ENCODE results near the gene VAMP5. TPM values are rescaled to one million over a fixed set of nuclear protein-coding genes. Genes with fewer than 3 reads are reported as not detected.

Gene VAMP5
- total and polyA plus RNA-seq, 9 of the 15 experiments (the other 6 are each of a cell fraction or from before 2014, with no cell fraction given) = 0.54 to 1.9 (median 1.5) TPM; not detected in 2

DNA sequence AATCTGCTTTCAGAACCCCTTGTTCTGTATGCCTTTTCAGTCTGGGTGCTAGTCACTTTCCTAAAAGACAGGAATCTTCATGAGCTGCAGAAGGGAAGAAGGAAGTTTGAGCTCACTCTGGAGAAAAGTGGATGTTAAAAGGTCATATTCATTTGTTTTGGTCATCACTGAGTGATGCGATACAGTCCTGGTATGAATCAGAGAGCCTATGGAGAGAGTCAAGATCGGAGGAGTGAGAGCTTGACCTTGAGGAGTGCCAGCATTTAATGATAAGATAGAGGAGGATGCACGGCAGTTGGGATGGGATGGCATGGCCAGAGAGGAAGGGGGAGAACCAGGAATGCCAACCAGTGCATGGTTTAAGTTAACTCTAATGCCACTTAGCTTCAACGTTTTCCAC, 51.4 kb downstream of the VAMP5 start:
- peaks cover 8% of the 10 kb centered on the region; the same call in 2 of the 3 replicates for H3K79me2 ChIP-seq (ENCODE audit: control insufficient read depth, insufficient read depth, low read length)

DNA sequence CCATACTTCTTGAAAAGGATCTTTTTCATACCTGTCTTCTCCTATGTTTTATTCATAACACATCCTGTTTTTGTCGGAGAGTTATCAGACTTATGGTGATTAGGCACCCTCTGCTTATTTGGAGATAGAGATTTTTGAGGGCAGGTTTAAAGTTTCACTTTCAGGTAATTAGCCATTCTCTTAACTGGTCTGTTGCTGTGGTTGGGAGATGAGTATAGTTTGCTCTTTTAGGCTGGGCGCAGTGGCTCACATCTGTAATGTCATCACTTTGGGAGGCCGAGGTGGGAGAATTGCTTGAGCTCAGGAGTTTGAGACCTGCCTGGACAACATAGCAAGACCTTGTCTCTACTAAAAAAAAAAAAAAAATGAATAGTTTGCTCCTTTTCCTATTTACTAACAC, 58.5 kb downstream of the VAMP5 start:
- ChIA-PET POLR2A (interaction anchor here (0.9 to 1.7 kb wide), 3 partner anchors 8 to 27 kb away, joined by 3 to 8 read pairs (median 5); partner anchors contain the start of gene USP39), CTCF (ENCODE audit: low intra/inter-chr PET ratio) (no interaction called here)
- FAIRE-seq (no peak), ATAC-seq (no peak), DNase-seq (ENCODE audit: extremely low read depth in 1 of 4, low spot score in 3 of 4) (no peak)
- intact Hi-C loops (cut with micrococcal nuclease) = no loop called here
- Histone ChIP-seq H4K20me1 (replicated peaks; ENCODE audit: control insufficient read depth, insufficient read depth, low read length) (no peaks in the 10 kb centered on the region), H2AFZ (ENCODE audit: low read depth, low read length) (no peak overlapping the region), H3K27me3 (ENCODE audit: control insufficient read depth in 2 of 2, insufficient read depth in 2 of 2, low read length in 2 of 2) (no peaks in the 10 kb centered on the region), H3K9me3 (replicated peaks; ENCODE audit: control insufficient read depth, insufficient read depth, low read depth, low read length) (no peaks in the 10 kb centered on the region), H3K9me1 (ENCODE audit: control insufficient read depth, insufficient read depth, low read length) (peaks cover 3% of the 10 kb centered on the region), H3K79me2 (ENCODE audit: control insufficient read depth, insufficient read depth, low read length) (peaks cover 6% of the 10 kb centered on the region; the same call in 1 of the 3 replicates), H3K9ac (ENCODE audit: insufficient read depth in 1 of 2, low read depth in 2 of 2, low read length in 2 of 2) (no peak overlapping the region), H3K4me1 (replicated peaks in 1 of 2; ENCODE audit: control insufficient read depth in 2 of 2, insufficient read depth in 2 of 2, low read length in 2 of 2) (no peaks in the 10 kb centered on the region), H3K27ac (ENCODE audit: extremely low read depth, low read depth, low read length) (no peak overlapping the region), H3K4me2 (ENCODE audit: insufficient read depth, low read length) (no peak overlapping the region), H3K4me3 (no peak overlapping the region), H3K36me3 (ENCODE audit: control insufficient read depth, insufficient read depth, low read length) (peaks cover 99% of the 10 kb centered on the region)
- TF ChIP-seq KDM2B (CRISPR knock-in tag; IDR thresholded peaks at IDR 0.05) (no peak), MBD2 (IDR thresholded peaks at IDR 0.05; ENCODE audit: borderline replicate concordance, low read depth) (no peak)
- in situ Hi-C loops (cut with MboI) = no loop called here
- BruUV-seq (replicated peaks) = no TSS peak
- 87% methylated on average over 3 of the region's 3 CpGs for WGBS (ENCODE audit: insufficient coverage, low coverage, missing lambda C conversion rate)

More for the DNA sequence above, 51.4 kb downstream of the VAMP5 start:
- H4K20me1 ChIP-seq (replicated peaks; ENCODE audit: control insufficient read depth, insufficient read depth, low read length) = peaks cover 6% of the 10 kb centered on the region; the same call in 1 of the 2 replicates
- in situ Hi-C loops (cut with MboI) = no loop called here
- CTCF ChIA-PET (ENCODE audit: low intra/inter-chr PET ratio) = interaction anchor here (0.7 to 1.0 kb wide), 2 partner anchors 11 to 84 kb away, joined by 3 read pairs; no protein-coding TSS in a partner anchor
- FAIRE-seq (no peak), DNase-seq (ENCODE audit: extremely low read depth in 1 of 4, low spot score in 3 of 4) (no peak), ATAC-seq (no peak)
- POLR2A ChIA-PET = interaction anchor here (1.0 to 1.2 kb wide), 3 partner anchors 9 to 31 kb away, joined by 3 read pairs; no protein-coding TSS in a partner anchor
- BruUV-seq (replicated peaks) = no TSS peak
- no peak overlapping the region for H3K4me2 ChIP-seq (ENCODE audit: insufficient read depth, low read length)
- H3K27me3 ChIP-seq (ENCODE audit: control insufficient read depth in 2 of 2, insufficient read depth in 2 of 2, low read length in 2 of 2) = no peaks in the 10 kb centered on the region
- no peak overlapping the region for H3K4me3 ChIP-seq
- no peak for TF ChIP-seq CBFA2T2 (conservative IDR thresholded peaks at IDR 0.05)
- H3K9ac ChIP-seq (ENCODE audit: insufficient read depth in 1 of 2, low read depth in 2 of 2, low read length in 2 of 2) = no peak overlapping the region
- H3K36me3 ChIP-seq (ENCODE audit: control insufficient read depth, insufficient read depth, low read length) = peaks cover 88% of the 10 kb centered on the region
- intact Hi-C loops (cut with micrococcal nuclease) = loop anchor here (2.0 kb wide), 1 partner anchor 71 kb away; no protein-coding TSS in a partner anchor
- H3K4me1 ChIP-seq (replicated peaks in 1 of 2; ENCODE audit: control insufficient read depth in 2 of 2, insufficient read depth in 2 of 2, low read length in 2 of 2) = no peaks in the 10 kb centered on the region
- 57% methylated on average over 4 of the region's 4 CpGs for WGBS (ENCODE audit: insufficient coverage, low coverage, missing lambda C conversion rate)
- no peaks in the 10 kb centered on the region for H3K9me1 ChIP-seq (ENCODE audit: control insufficient read depth, insufficient read depth, low read length)
- H3K9me3 ChIP-seq (replicated peaks; ENCODE audit: control insufficient read depth, insufficient read depth, low read depth, low read length) = no peaks in the 10 kb centered on the region
- H3K27ac ChIP-seq (ENCODE audit: extremely low read depth, low read depth, low read length) = no peak overlapping the region
- H2AFZ ChIP-seq (ENCODE audit: low read depth, low read length) = no peak overlapping the region

Small RNAs within 50 kb of the gene (small RNA-seq; reads per million reads assigned to genes)
- gene RN7SL126P = not detected

Other genes with a start within 250 kb of the VAMP5 start
Only the 7 nearest of the 14 such genes appear.
- gene MAT2A, start 45.3 kb upstream of the VAMP5 start, total RNA-seq (2014; rRNA removed) = 176 and 192 TPM in 2 replicates
- gene MAT2A, start 45.3 kb upstream of the VAMP5 start, total RNA-seq (2014; rRNA removed; fragmentation: Illumina TruSeq; extraction: Trizol) = 236 and 242 TPM in 2 replicates
- 215 and 240 TPM in 2 replicates for gene MAT2A, start 45.3 kb upstream of the VAMP5 start, total RNA-seq (2015; rRNA removed; fragmentation: Illumina TruSeq; extraction: Trizol)
- 376 and 394 TPM in 2 replicates for gene MAT2A, start 45.3 kb upstream of the VAMP5 start, total RNA-seq (2021)
- gene MAT2A, start 45.3 kb upstream of the VAMP5 start, polyA plus RNA-seq (2011; rRNA removed) = 606 and 1,027 TPM in 2 replicates
- gene MAT2A, start 45.3 kb upstream of the VAMP5 start, polyA plus RNA-seq (2014; fragmentation: Illumina TruSeq; extraction: Trizol) = 324 and 385 TPM in 2 replicates
- 100 to 1,000 TPM; 130 to 197 TPM for gene MAT2A, start 45.3 kb upstream of the VAMP5 start, polyA plus RNA-seq (2014; fragmentation: Nextera tagmentation; extraction: Ambion mirVana)
- gene MAT2A, start 45.3 kb upstream of the VAMP5 start, polyA plus RNA-seq (2014; rRNA removed) = 582 and 610 TPM in 2 replicates
- gene GGCX, start 22.9 kb upstream of the VAMP5 start, total RNA-seq (2014; rRNA removed) = 14.4 and 18.5 TPM in 2 replicates
- gene GGCX, start 22.9 kb upstream of the VAMP5 start, total RNA-seq (2014; rRNA removed; fragmentation: Illumina TruSeq; extraction: Trizol) = 23.9 and 24.2 TPM in 2 replicates
- gene GGCX, start 22.9 kb upstream of the VAMP5 start, total RNA-seq (2015; rRNA removed; fragmentation: Illumina TruSeq; extraction: Trizol) = 19.7 and 21.2 TPM in 2 replicates
- 28.1 and 28.4 TPM in 2 replicates for gene GGCX, start 22.9 kb upstream of the VAMP5 start, total RNA-seq (2021)
- 12.5 and 29.2 TPM in 2 replicates for gene GGCX, start 22.9 kb upstream of the VAMP5 start, polyA plus RNA-seq (2011; rRNA removed)
- gene GGCX, start 22.9 kb upstream of the VAMP5 start, polyA plus RNA-seq (2014; fragmentation: Illumina TruSeq; extraction: Trizol) = 22.7 and 23.4 TPM in 2 replicates
- 10 to 100 TPM; 46.7 to 47.1 TPM for gene GGCX, start 22.9 kb upstream of the VAMP5 start, polyA plus RNA-seq (2014; fragmentation: Nextera tagmentation; extraction: Ambion mirVana)
- 29.6 and 31.0 TPM in 2 replicates for gene GGCX, start 22.9 kb upstream of the VAMP5 start, polyA plus RNA-seq (2014; rRNA removed)
- 146 and 183 TPM in 2 replicates for gene VAMP8, start 6.8 kb upstream of the VAMP5 start, total RNA-seq (2014; rRNA removed)
- gene VAMP8, start 6.8 kb upstream of the VAMP5 start, total RNA-seq (2014; rRNA removed; fragmentation: Illumina TruSeq; extraction: Trizol) = 107 and 129 TPM in 2 replicates
- 96.4 and 109 TPM in 2 replicates for gene VAMP8, start 6.8 kb upstream of the VAMP5 start, total RNA-seq (2015; rRNA removed; fragmentation: Illumina TruSeq; extraction: Trizol)
- 140 and 149 TPM in 2 replicates for gene VAMP8, start 6.8 kb upstream of the VAMP5 start, total RNA-seq (2021)
- gene VAMP8, start 6.8 kb upstream of the VAMP5 start, polyA plus RNA-seq (2011; rRNA removed) = 184 and 340 TPM in 2 replicates
- gene VAMP8, start 6.8 kb upstream of the VAMP5 start, polyA plus RNA-seq (2014; fragmentation: Illumina TruSeq; extraction: Trizol) = 301 and 302 TPM in 2 replicates
- 100 to 1,000 TPM; 566 to 571 TPM for gene VAMP8, start 6.8 kb upstream of the VAMP5 start, polyA plus RNA-seq (2014; fragmentation: Nextera tagmentation; extraction: Ambion mirVana)
- 248 and 255 TPM in 2 replicates for gene VAMP8, start 6.8 kb upstream of the VAMP5 start, polyA plus RNA-seq (2014; rRNA removed)
- gene RNF181, start 11.3 kb downstream of the VAMP5 start, total RNA-seq (2014; rRNA removed) = 189 and 243 TPM in 2 replicates
- gene RNF181, start 11.3 kb downstream of the VAMP5 start, total RNA-seq (2014; rRNA removed; fragmentation: Illumina TruSeq; extraction: Trizol) = 181 and 208 TPM in 2 replicates
- gene RNF181, start 11.3 kb downstream of the VAMP5 start, total RNA-seq (2015; rRNA removed; fragmentation: Illumina TruSeq; extraction: Trizol) = 150 and 156 TPM in 2 replicates
- 139 and 158 TPM in 2 replicates for gene RNF181, start 11.3 kb downstream of the VAMP5 start, total RNA-seq (2021)
- 324 and 492 TPM in 2 replicates for gene RNF181, start 11.3 kb downstream of the VAMP5 start, polyA plus RNA-seq (2011; rRNA removed)
- gene RNF181, start 11.3 kb downstream of the VAMP5 start, polyA plus RNA-seq (2014; fragmentation: Illumina TruSeq; extraction: Trizol) = 253 and 256 TPM in 2 replicates
- gene RNF181, start 11.3 kb downstream of the VAMP5 start, polyA plus RNA-seq (2014; fragmentation: Nextera tagmentation; extraction: Ambion mirVana) = 100 to 1,000 TPM; 425 to 485 TPM
- gene RNF181, start 11.3 kb downstream of the VAMP5 start, polyA plus RNA-seq (2014; rRNA removed) = 289 and 334 TPM in 2 replicates
- 8.4 and 12.9 TPM in 2 replicates for gene TMEM150A, start 18.3 kb downstream of the VAMP5 start, total RNA-seq (2014; rRNA removed)
- 3.6 and 6.0 TPM in 2 replicates for gene TMEM150A, start 18.3 kb downstream of the VAMP5 start, total RNA-seq (2014; rRNA removed; fragmentation: Illumina TruSeq; extraction: Trizol)
- 7.4 and 8.4 TPM in 2 replicates for gene TMEM150A, start 18.3 kb downstream of the VAMP5 start, total RNA-seq (2015; rRNA removed; fragmentation: Illumina TruSeq; extraction: Trizol)
- 13.3 and 15.5 TPM in 2 replicates for gene TMEM150A, start 18.3 kb downstream of the VAMP5 start, total RNA-seq (2021)
- gene TMEM150A, start 18.3 kb downstream of the VAMP5 start, polyA plus RNA-seq (2011; rRNA removed) = 8.9 and 9.6 TPM in 2 replicates
- 17.1 and 20.8 TPM in 2 replicates for gene TMEM150A, start 18.3 kb downstream of the VAMP5 start, polyA plus RNA-seq (2014; fragmentation: Illumina TruSeq; extraction: Trizol)
- gene TMEM150A, start 18.3 kb downstream of the VAMP5 start, polyA plus RNA-seq (2014; fragmentation: Nextera tagmentation; extraction: Ambion mirVana) = 1 to 10 TPM; 3.9 to 5.3 TPM
- 12.9 and 16.2 TPM in 2 replicates for gene TMEM150A, start 18.3 kb downstream of the VAMP5 start, polyA plus RNA-seq (2014; rRNA removed)
- 22.1 and 33.2 TPM in 2 replicates for gene C2orf68, start 27.6 kb downstream of the VAMP5 start, total RNA-seq (2014; rRNA removed)
- 29.4 and 31.7 TPM in 2 replicates for gene C2orf68, start 27.6 kb downstream of the VAMP5 start, total RNA-seq (2014; rRNA removed; fragmentation: Illumina TruSeq; extraction: Trizol)
- 26.8 and 30.1 TPM in 2 replicates for gene C2orf68, start 27.6 kb downstream of the VAMP5 start, total RNA-seq (2015; rRNA removed; fragmentation: Illumina TruSeq; extraction: Trizol)
- gene C2orf68, start 27.6 kb downstream of the VAMP5 start, total RNA-seq (2021) = 36.6 and 41.6 TPM in 2 replicates
- 32.6 and 50.0 TPM in 2 replicates for gene C2orf68, start 27.6 kb downstream of the VAMP5 start, polyA plus RNA-seq (2011; rRNA removed)
- 31.7 and 31.8 TPM in 2 replicates for gene C2orf68, start 27.6 kb downstream of the VAMP5 start, polyA plus RNA-seq (2014; fragmentation: Illumina TruSeq; extraction: Trizol)
- 10 to 100 TPM; 33.1 to 33.4 TPM for gene C2orf68, start 27.6 kb downstream of the VAMP5 start, polyA plus RNA-seq (2014; fragmentation: Nextera tagmentation; extraction: Ambion mirVana)
- 27.5 and 31.5 TPM in 2 replicates for gene C2orf68, start 27.6 kb downstream of the VAMP5 start, polyA plus RNA-seq (2014; rRNA removed)
- 145 and 183 TPM in 2 replicates for gene USP39, start 31.8 kb downstream of the VAMP5 start, total RNA-seq (2014; rRNA removed)
- 119 and 123 TPM in 2 replicates for gene USP39, start 31.8 kb downstream of the VAMP5 start, total RNA-seq (2014; rRNA removed; fragmentation: Illumina TruSeq; extraction: Trizol)
- 128 and 131 TPM in 2 replicates for gene USP39, start 31.8 kb downstream of the VAMP5 start, total RNA-seq (2015; rRNA removed; fragmentation: Illumina TruSeq; extraction: Trizol)
- gene USP39, start 31.8 kb downstream of the VAMP5 start, total RNA-seq (2021) = 121 and 124 TPM in 2 replicates
- 103 and 153 TPM in 2 replicates for gene USP39, start 31.8 kb downstream of the VAMP5 start, polyA plus RNA-seq (2011; rRNA removed)
- gene USP39, start 31.8 kb downstream of the VAMP5 start, polyA plus RNA-seq (2014; fragmentation: Illumina TruSeq; extraction: Trizol) = 152 and 167 TPM in 2 replicates
- 10 to 100 TPM; 63.3 to 68.4 TPM for gene USP39, start 31.8 kb downstream of the VAMP5 start, polyA plus RNA-seq (2014; fragmentation: Nextera tagmentation; extraction: Ambion mirVana)
- 130 and 144 TPM in 2 replicates for gene USP39, start 31.8 kb downstream of the VAMP5 start, polyA plus RNA-seq (2014; rRNA removed)

Measured in K562 (cell line).